Inferior parietal cortex (tissue), 1 donor: ENCODE data around the gene IGSF21.
A peak's percentile ranks its signal among the peaks of the same experiment; 100 is the strongest.

ENCODE experiments used
- DNase-seq: peaks from one replicate; pipeline ENCODE4 v3.0.0-alpha.2; 2016; ENCODE audit errors: extremely low spot score

Gene IGSF21

GRCh38 chr1:18107369-18108298, at the start of gene IGSF21:
IGSF21 (plus strand) TSS chr1:18107798; CDS start chr1:18108129, 331 bp downstream.
- DNase-seq, result no peak

GRCh38 chr1:18058206-18058921, 49.2 kb upstream of the IGSF21 start:
- no peak for DNase-seq

DNA sequence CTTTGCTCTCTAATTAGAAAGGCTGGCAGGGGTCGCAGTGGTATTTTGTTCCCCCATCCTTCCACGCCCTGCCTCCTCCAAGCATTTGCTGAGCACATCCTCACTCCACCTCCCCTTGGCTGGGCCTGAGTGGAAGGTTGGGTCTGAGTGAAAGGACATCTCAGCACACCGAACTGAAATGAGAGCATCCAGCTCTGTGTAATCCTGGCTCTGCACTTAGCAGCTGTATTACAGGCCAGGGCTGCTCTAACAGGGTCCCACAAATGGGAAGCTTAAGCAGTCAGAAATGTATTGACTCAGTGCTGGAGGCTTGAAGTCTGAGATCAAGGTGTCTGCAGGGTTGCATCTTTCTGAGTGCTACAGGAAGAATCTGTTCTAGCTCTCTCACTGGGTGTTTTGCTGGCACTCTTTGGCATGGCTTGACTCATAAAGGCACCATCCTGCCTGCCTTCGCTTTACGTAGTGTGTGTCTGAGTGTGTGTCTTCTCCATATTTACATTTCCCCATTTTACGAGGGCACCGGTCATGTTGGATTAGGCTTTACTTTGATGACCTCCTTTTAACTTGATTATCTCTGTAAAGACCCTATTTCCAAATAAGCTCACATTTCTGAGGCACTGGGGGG, 48.5 kb upstream of the IGSF21 start:
- no peak for DNase-seq

DNA sequence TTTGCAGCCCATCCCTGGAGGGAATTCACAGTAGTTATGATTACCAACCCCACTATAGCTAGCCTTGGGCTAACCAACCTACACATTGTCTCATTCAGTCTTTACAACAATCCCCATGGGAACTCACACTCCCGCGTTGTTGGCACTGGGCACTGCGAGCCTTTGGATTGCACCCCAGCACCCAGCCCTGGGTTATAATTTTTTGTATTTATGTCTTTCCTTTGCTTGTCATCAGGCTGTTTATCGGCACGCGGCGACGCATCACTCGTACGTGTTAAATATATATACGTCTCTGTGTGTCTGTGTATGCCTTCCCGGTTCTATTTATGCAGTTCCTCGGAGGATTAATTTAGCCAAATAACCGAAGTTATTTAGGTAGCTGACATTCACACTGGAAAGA, 47.2 kb upstream of the IGSF21 start:
- DNase-seq, result no peak

GRCh38 chr1:18062185-18062584, 45.4 kb upstream of the IGSF21 start:
- DNase-seq, result no peak

DNA sequence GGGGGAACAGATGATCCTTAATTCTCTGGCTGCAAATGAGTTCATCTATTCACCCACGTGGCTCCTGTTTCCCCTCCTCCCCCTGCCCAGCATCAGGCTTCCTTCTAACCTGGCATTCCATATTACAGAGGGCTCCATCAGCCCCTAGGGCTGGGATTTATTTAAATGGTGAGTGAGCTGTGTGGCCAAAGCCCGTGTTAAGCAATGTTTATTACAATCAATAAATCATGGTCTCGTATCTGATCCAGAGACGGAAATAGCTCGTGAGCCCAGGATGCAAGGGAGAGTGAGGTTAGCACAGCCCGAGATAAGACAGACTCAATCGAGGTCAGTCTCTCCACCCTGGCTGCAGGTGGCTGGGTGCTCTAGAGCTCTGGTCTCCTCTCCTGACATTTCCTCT, 43.1 kb upstream of the IGSF21 start:
- DNase-seq, result no peak

DNA sequence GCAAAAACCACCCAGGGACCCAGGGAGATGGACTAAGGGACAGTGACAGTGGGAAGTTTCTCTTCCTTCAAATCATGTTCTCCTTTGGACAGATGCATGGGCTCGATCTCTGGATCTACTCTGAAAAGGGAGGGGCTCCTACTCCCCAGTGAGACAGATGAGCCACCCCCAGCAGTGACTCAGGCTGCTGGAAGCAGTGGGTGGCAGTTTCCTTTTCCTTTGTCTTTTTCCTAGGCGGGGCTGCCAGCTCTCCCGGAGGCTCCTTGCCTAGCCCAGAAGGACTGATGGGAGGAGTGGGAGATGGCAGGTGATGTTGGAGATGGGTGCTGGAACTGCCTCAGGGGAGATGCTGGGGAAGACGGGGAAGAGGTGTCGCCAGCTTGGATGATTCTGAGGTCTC, 41.0 kb upstream of the IGSF21 start:
- no peak for DNase-seq

- DNase-seq, result no peak
These were observed 37.7 kb upstream of the IGSF21 start for GRCh38 chr1:18069903-18070302.

DNA sequence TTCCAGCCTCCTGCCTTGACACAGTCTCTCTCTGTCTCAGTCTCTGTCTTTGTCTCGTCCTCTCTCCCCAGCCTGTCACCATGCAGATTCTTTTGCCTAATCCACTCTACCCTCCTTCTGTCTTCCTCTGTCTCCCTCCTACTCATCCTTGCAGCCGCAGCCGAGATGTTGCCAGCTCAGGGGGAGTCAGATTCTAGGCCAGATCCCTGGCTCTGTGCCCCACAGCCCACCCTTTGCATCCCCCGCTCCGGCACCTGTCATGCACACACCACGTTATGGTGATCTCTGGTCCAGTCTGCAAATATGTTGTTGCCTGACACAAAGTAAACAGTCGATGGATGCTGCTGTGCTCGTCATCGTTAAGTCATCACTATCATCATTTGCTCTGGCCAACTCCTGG, 35.5 kb upstream of the IGSF21 start:
- DNase-seq, result peak; percentile 28

DNA sequence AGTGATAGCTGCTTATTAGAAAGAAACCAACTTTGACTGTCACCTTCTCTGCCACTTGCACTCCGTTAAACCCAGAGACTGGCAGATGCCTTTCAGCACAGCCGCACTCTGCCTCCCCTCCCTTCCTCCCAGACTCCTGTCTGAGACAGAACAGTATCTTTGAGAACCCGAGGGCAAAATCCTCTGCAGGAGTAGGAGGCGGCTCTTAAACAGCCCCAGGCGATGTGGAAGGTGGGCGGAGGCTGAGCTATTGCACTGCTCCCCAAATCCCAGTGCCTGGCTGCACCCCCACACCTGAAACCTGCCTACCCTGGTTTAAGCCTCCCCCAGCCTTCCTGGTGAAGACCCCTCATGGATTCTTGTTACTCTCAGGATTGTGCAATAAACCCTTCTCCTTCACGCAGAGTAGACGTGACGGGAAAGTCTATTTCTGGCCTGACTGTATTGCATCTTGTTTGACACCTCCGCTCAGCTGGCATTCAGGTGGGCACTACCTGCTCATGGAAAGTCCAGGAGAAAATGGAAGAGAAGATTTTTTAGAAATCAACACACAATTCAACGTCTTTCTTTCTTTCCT, 34.4 kb upstream of the IGSF21 start:
- no peak for DNase-seq

DNA sequence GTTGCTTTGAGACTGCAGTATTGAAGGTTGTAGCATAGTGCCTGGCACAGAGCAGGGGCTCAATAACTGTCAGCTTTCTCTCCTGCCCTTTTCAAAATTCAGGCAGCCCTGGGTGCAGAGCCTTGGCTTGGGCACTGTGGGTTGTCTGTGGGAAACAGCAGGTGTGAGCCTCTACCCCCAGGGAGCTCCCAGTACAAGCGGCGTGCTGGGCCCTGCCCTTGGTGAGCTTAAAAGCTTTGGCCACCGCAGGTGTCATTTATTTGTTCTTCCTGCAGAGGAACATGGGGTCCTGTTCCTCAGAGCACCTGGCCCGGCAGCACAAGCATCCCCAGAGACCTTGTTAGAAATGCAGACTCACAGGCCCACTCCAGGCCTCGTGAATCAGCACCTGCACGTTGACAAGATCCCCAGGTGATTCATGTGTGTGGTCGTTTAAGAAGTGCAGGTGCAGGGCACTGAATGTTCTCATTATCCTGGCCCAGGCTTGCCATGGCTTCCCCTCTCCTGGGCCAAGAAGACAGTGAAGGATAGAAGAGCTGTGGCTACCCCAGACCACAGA, 29.9 kb upstream of the IGSF21 start:
- DNase-seq, result no peak

- DNase-seq, result no peak
These were observed 27.5 kb upstream of the IGSF21 start for GRCh38 chr1:18079941-18080735.

DNA sequence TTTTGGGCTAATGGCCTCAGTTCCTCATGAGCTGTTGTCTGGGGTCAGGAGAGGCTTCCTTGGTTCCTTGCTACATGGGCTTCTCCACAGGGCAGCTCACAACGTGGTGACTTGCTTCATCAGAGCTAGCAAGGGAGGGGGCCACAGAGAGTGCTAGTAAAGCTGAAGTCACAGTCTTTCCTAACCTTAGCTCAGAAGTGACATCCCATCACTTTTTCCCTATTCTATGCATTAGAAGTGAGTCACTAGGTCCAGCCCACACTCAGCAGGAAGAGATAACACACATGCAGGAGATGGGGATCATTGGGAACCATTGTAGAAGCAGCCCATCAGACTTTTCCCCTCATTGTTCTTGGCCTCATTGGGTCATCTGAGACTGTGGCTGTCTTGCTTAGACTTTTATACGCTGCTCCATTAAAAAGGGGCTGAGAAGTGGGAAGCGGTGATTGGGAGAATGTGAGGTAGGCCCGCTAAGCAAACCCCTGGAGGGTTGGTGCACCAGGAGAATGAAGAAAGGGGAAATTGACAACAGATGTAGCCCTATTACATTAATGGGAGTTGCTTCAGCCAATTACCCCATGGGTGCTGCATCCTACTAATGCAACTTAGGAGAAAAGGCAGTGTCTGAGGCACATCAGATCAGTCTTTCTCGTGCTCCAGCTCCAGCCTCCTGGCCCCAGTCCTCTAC, 22.1 kb upstream of the IGSF21 start:
- DNase-seq, result no peak

DNA sequence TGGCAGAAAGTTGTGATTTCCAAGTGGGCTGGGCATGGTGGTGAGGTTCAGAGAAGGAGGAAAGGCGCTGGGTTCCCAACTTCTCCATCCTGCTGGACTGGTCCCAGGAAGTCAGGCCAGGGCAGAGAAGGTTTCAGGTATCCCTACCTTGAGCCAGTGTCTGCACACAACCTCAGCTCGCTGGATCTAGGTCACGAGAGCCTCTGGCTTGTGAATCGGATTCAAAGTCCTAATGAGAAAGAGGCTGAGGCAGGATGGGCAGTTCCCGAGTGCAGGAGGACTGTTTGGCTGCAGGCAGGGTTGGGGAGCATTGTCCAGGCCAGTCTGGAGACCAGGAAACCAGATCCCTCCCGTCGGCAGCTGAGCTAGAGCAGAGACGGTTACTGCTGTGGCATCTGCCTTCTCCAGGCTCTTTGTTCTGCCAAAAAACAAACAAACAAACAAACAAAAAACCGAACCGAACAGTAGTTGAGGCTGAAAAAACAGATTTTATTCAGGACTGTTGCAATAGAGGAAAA, 19.5 kb upstream of the IGSF21 start:
- no peak for DNase-seq

- no peak for DNase-seq
These were observed 18.1 kb upstream of the IGSF21 start for GRCh38 chr1:18089488-18089887.

DNA sequence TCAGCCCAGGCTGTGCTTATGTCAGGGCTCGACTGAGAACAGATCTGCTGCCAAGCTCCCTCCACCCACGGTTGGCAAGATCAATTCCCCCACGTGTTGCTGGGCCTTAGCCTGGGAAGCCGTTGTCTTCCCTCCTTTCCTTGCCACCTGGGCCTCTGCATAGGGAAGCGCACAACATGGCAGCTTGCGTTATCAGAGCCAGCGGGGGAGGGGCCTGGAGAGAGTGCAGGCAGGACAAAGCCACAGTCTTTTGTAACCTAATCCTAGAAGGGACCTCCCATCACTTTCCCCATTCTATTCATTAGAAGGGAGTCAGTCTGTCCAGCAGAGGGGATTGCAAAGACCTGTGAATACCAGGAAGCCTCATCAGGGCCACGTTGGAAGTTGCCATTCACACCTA, 17.0 kb upstream of the IGSF21 start:
- DNase-seq, result no peak

DNA sequence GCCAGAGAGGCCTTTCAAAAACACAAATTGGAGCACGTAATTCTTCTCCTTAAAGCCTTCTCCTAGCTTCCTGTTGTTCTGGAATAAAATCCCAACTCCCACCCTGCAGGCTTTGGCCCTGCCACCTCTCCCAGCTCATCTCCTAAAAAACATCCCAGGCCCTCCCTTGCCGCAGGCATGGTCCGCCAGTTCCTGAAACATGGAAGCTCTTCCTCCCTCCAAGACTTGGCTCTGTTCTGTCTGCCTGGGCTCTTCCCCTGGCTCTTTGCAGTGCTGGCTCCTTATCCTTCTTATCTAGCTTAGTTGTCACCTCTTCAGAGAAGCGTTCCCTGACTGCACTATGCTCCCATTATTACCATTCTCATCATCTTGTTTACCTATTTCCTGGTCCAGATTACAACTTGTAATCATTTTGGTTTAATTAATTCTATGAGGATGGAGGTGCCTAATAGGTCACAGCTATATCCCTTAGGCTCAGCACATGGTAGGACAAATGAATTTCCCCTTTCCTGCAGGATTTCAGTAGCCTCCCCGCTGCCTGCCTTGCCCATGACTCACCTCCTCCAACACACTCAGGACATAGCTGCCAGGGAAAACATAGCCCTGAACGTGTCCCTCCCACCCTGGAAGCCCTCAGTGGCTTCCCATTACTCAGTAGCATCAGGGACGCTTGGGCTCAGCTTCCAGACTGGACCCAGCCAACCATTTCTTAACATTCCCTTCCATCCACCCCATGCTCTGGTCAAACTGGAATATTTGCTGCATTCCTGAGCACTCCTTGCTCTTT, 15.7 kb upstream of the IGSF21 start:
- no peak for DNase-seq

DNA sequence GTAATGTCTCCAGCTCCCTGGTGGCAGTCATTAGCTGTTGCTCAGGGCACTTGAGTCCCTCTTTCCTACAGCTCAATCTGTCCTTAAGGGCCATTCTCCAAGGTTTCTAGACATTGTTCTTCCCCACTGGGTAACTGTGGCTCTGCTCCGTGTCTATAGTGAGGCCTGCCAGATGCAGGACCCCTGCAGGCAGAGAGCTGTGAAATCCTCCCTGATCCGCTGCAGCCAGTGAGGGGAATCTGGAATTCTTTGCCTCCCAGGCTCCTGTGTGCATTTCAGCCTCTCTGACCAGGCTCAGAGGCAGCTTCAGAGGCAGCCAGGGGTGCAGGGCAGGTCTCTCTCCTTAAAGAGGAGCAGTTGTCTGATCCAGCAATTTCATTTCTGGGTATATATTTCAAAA, 14.4 kb upstream of the IGSF21 start:
- no peak for DNase-seq

DNA sequence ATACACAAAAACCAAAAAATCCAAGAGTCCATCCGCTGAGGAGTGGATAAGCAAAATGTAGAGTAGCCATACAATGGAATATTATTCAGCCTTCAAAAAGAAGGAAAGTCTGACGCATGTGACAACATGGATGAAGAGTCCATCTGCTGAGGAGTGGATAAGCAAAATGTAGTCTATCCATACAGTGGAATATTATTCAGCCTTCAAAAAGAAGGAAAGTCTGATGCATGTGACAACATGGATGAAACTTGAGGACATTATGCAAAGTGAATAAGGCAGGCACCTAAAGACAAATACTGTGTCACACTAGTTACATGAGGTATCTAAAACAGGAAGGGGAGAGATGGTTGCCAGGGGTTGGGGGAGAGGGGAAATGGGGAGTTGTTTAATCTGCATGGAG, 14.0 kb upstream of the IGSF21 start:
- no peak for DNase-seq
